ENCODE measurements around the gene FEM1A. TPM values are rescaled to one million over a fixed set of nuclear protein-coding genes. Genes with fewer than 3 reads are reported as not detected.
A peak's percentile ranks its signal among the peaks of the same experiment; 100 is the strongest.

FEM1A gene
- total and polyA plus RNA-seq, 4 experiments from 2014 or later = 1.3 to 16.7 (median 9.9) TPM

DNA sequence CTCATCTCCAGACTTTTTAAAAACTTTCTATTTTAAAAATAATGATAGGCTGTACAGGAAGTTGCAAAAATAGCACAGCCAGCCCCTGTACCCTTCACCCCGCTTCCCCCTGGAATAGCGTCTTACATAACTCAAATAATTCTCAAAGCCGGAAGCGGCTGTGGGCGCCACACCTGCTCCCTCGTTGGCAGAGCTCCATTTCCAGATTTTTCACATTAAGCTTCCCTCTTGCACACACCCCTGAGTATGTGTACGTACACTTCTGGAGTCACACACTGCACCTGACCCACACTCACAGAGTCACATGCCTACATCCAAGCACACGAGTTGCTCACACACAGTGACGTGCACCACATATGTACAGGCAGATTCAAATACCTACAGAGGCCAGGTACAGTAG is 42.9 kb upstream of the FEM1A start:
- Histone ChIP-seq H3K27me3 (ENCODE audit: insufficient read depth, low read length) (peaks cover 12% of the 10 kb centered on the region), H3K27ac (ENCODE audit: low read depth, low read length) (no peak overlapping the region), H3K4me3 (ENCODE audit: low read length in 2 of 2) (no peak overlapping the region), H3K9me3 (ENCODE audit: control insufficient read depth in 1 of 2, low read length in 2 of 2) (no peaks in the 10 kb centered on the region), H3K4me1 (ENCODE audit: insufficient read depth, low read length) (no peaks in the 10 kb centered on the region), H3K36me3 (ENCODE audit: insufficient read depth, low read length) (no peaks in the 10 kb centered on the region)
- ChIA-PET POLR2A (ENCODE audit: partially characterized antibody) (no interaction called here), CTCF (ENCODE audit: partially characterized antibody) (interaction anchor here (0.6 to 0.9 kb wide), 2 partner anchors 43 to 61 kb away, joined by 3 to 4 read pairs; partner anchors contain the start of gene FEM1A)
- H3K27me3 Mint-ChIP-seq = peaks cover 12 to 20% of the 10 kb centered on the region in 2 donors
- DNase-seq = no peak
- H3K9me3 Mint-ChIP-seq = peaks cover 0 to 2% (median 0%) of the 10 kb centered on the region in 8 donors
- intact Hi-C loops (cut with micrococcal nuclease) = no loop called here
- no peak overlapping the region for H3K27ac Mint-ChIP-seq
- no peak overlapping the region for H3K4me3 Mint-ChIP-seq
- peaks cover 0 to 3% of the 10 kb centered on the region in 2 donors for H3K36me3 Mint-ChIP-seq
- peaks cover 0 to 3% (median 0%) of the 10 kb centered on the region in 4 donors for H3K4me1 Mint-ChIP-seq

DNA sequence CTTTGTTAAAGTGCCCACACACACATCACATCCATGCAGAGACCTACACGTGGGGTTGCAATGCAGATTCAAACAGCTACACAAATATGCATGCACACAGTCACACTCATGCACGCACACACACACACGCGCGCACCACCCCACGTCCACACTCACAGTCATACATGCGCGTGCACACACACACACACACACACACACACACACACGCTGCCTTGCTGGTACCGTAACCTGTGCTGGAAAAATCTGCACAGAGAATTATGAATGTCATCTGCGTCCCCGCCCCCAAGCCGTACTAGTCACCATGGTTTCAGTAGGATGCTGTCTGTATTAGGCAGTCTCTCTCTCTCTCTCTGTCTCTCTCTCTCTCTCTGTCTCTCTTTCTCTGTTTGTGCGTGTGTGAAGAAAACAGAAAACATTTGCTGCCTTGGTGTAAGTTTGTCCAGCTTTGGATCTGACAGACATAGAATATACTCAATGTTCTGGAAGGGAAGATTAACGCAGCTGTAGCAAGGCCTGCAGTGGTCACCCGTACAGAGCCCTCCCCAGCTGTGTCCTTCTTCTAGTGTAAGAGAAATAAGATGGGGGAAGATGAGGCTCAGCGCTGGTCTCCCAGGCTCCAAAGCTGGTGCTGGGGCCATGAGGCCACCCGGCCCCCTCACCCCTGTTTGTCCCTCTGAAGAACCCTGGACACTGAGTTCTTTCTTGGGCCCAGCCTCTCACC is 41.5 kb upstream of the FEM1A start:
- Histone ChIP-seq H3K36me3 (ENCODE audit: insufficient read depth, low read length) (no peaks in the 10 kb centered on the region), H3K4me3 (ENCODE audit: low read length in 2 of 2) (no peak overlapping the region), H3K9me3 (ENCODE audit: control insufficient read depth in 1 of 2, low read length in 2 of 2) (no peaks in the 10 kb centered on the region), H3K4me1 (ENCODE audit: insufficient read depth, low read length) (no peaks in the 10 kb centered on the region), H3K27me3 (ENCODE audit: insufficient read depth, low read length) (peaks cover 12% of the 10 kb centered on the region), H3K27ac (ENCODE audit: low read depth, low read length) (no peak overlapping the region)
- Mint-ChIP-seq H3K4me3 (no peak overlapping the region), H3K9me3 (peaks cover 0 to 2% (median 0%) of the 10 kb centered on the region in 8 donors), H3K27me3 (peaks cover 14 to 20% of the 10 kb centered on the region in 2 donors), H3K36me3 (peaks cover 0 to 3% of the 10 kb centered on the region in 2 donors), H3K4me1 (peaks cover 0 to 3% (median 0%) of the 10 kb centered on the region in 4 donors), H3K27ac (no peak overlapping the region)
- POLR2A ChIA-PET (ENCODE audit: partially characterized antibody) = no interaction called here
- DNase-seq = no peak
- CTCF ChIA-PET (ENCODE audit: partially characterized antibody) = interaction anchor here (1.1 kb wide), 1 partner anchor 9 kb away, joined by 3 read pairs; no protein-coding TSS in a partner anchor
- intact Hi-C loops (cut with micrococcal nuclease) = no loop called here

DNA sequence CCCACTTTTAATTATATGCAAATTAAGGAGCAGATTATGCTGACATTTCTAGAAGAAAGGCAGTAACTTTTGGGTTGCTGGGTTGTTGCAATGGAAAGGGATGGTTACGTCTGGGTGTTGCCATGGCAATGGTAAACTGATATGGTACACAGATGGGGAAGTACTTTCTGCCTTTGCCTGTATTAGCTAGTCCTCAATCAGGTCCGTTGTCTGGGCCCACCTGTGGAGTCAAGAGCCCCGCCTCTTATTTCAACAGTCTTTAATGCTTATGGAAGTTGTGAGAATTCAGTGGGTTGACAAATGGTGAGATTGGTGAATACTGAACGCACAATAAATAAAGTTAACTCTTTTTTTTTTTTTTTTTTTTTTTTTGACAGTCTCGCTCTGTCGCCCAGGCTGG is 37.3 kb upstream of the FEM1A start:
- H3K9me3 Mint-ChIP-seq = peaks cover 0 to 4% (median 0%) of the 10 kb centered on the region in 8 donors
- no peak overlapping the region for H3K4me3 Mint-ChIP-seq
- H3K27ac Mint-ChIP-seq = no peak overlapping the region
- H3K27me3 ChIP-seq (ENCODE audit: insufficient read depth, low read length) = peaks cover under 1% of the 10 kb centered on the region
- H3K4me3 ChIP-seq (ENCODE audit: low read length in 2 of 2) = no peak overlapping the region
- H3K4me1 Mint-ChIP-seq = peaks cover 0 to 2% (median 2%) of the 10 kb centered on the region in 4 donors
- H3K4me1 ChIP-seq (ENCODE audit: insufficient read depth, low read length) = no peaks in the 10 kb centered on the region
- H3K27me3 Mint-ChIP-seq = peaks cover 7 to 10% of the 10 kb centered on the region in 2 donors
- peak in 1 of 5 donors; percentile 6 for DNase-seq
- CTCF ChIA-PET (ENCODE audit: partially characterized antibody) = no interaction called here
- H3K9me3 ChIP-seq (ENCODE audit: control insufficient read depth in 1 of 2, low read length in 2 of 2) = no peaks in the 10 kb centered on the region
- no peaks in the 10 kb centered on the region for H3K36me3 ChIP-seq (ENCODE audit: insufficient read depth, low read length)
- POLR2A ChIA-PET (ENCODE audit: partially characterized antibody) = no interaction called here
- intact Hi-C loops (cut with micrococcal nuclease) = no loop called here
- no peaks in the 10 kb centered on the region for H3K36me3 Mint-ChIP-seq
- H3K27ac ChIP-seq (ENCODE audit: low read depth, low read length) = no peak overlapping the region

DNA sequence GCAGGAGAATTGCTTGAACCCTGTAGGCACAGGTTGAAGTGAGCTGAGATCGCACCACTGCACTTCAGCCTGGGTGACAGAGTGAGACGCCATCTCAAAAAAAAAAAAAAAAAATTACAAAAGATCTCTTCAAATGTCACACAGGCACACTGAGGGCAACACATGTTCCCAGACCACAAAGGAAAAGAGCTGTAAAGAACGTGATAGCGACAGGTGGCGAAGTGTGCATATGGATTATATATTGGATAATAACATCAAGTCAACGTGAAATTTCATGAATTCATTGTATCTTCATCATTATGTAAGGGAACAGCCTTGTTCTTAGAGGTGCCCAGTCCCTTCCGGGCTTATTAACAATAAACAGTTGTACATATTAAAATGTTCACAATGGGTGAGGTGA is 36.1 kb upstream of the FEM1A start:
- intact Hi-C loops (cut with micrococcal nuclease) = no loop called here
- Mint-ChIP-seq H3K27ac (no peak overlapping the region), H3K4me3 (no peak overlapping the region), H3K9me3 (peaks cover 0 to 4% (median 0%) of the 10 kb centered on the region in 8 donors), H3K36me3 (no peaks in the 10 kb centered on the region), H3K4me1 (peaks cover 0 to 12% (median 8%) of the 10 kb centered on the region in 4 donors), H3K27me3 (peaks cover 5 to 9% of the 10 kb centered on the region in 2 donors)
- Histone ChIP-seq H3K27me3 (ENCODE audit: insufficient read depth, low read length) (peaks cover 4% of the 10 kb centered on the region), H3K36me3 (ENCODE audit: insufficient read depth, low read length) (no peaks in the 10 kb centered on the region), H3K27ac (ENCODE audit: low read depth, low read length) (no peak overlapping the region), H3K4me1 (ENCODE audit: insufficient read depth, low read length) (peaks cover 7% of the 10 kb centered on the region), H3K9me3 (ENCODE audit: control insufficient read depth in 1 of 2, low read length in 2 of 2) (no peaks in the 10 kb centered on the region), H3K4me3 (ENCODE audit: low read length in 2 of 2) (no peak overlapping the region)
- DNase-seq = no peak
- POLR2A ChIA-PET (ENCODE audit: partially characterized antibody) = no interaction called here
- CTCF ChIA-PET (ENCODE audit: partially characterized antibody) = no interaction called here

DNA sequence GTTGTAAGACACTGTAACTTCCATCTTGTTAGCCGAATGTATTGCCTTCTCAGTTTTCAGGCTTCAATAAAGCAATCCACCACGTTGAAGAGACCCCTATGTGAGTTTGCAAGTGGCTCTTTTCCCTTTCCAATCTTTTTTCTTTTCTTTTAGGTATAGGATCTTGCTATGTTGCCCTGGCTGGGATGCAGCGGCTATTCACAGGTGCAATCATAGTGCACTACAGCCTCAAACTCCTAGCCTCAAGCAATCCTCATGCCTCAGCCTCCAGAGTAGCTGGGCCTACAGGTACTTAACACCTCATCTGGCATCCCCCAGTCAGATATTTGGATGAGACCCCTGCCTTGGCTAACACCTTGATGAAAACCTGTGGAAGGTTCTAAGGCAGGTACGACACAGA is 33.5 kb upstream of the FEM1A start:
- ChIA-PET CTCF (ENCODE audit: partially characterized antibody) (no interaction called here), POLR2A (ENCODE audit: partially characterized antibody) (no interaction called here)
- Mint-ChIP-seq H3K27ac (no peak overlapping the region), H3K9me3 (peaks cover 0 to 4% (median 0%) of the 10 kb centered on the region in 8 donors), H3K36me3 (no peaks in the 10 kb centered on the region), H3K4me1 (peaks cover 0 to 14% (median 8%) of the 10 kb centered on the region in 4 donors), H3K27me3 (peaks cover 12 to 17% of the 10 kb centered on the region in 2 donors), H3K4me3 (no peak overlapping the region)
- intact Hi-C loops (cut with micrococcal nuclease) = no loop called here
- H3K4me1 ChIP-seq (ENCODE audit: insufficient read depth, low read length) = peaks cover 7% of the 10 kb centered on the region
- no peaks in the 10 kb centered on the region for H3K9me3 ChIP-seq (ENCODE audit: control insufficient read depth in 1 of 2, low read length in 2 of 2)
- H3K27me3 ChIP-seq (ENCODE audit: insufficient read depth, low read length) = peaks cover 7% of the 10 kb centered on the region
- H3K4me3 ChIP-seq (ENCODE audit: low read length in 2 of 2) = no peak overlapping the region
- no peaks in the 10 kb centered on the region for H3K36me3 ChIP-seq (ENCODE audit: insufficient read depth, low read length)
- no peak for DNase-seq
- no peak overlapping the region for H3K27ac ChIP-seq (ENCODE audit: low read depth, low read length)

DNA sequence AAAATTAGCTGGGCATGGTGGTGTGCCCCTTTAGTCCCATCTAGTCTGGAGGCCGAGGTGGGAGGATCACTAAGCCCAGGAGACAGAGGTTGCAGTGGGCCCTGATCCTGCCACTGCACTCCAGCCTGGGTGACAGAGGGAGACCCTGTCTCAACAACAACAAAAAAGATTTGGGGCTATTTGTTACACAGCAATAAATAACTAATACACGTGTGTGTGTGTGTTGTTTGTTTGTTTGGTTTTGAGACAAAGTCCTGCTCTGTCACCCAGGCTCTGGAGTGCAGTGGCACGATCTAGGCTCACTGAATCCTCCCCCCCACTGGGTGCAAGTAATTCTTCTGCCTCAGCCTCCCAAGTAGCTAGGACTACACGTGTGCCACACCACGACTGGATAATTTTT is 32.9 kb upstream of the FEM1A start:
- Histone ChIP-seq H3K36me3 (ENCODE audit: insufficient read depth, low read length) (no peaks in the 10 kb centered on the region), H3K27me3 (ENCODE audit: insufficient read depth, low read length) (peaks cover 7% of the 10 kb centered on the region), H3K4me1 (ENCODE audit: insufficient read depth, low read length) (peaks cover 7% of the 10 kb centered on the region), H3K9me3 (ENCODE audit: control insufficient read depth in 1 of 2, low read length in 2 of 2) (no peaks in the 10 kb centered on the region), H3K27ac (ENCODE audit: low read depth, low read length) (no peak overlapping the region), H3K4me3 (ENCODE audit: low read length in 2 of 2) (no peak overlapping the region)
- POLR2A ChIA-PET (ENCODE audit: partially characterized antibody) = no interaction called here
- Mint-ChIP-seq H3K36me3 (no peaks in the 10 kb centered on the region), H3K4me3 (peak overlapping the region in 2 of 8 donors; percentile 57 to 66), H3K27ac (no peak overlapping the region), H3K9me3 (peaks cover 0 to 4% (median 0%) of the 10 kb centered on the region in 8 donors), H3K4me1 (peaks cover 0 to 14% (median 8%) of the 10 kb centered on the region in 4 donors), H3K27me3 (peaks cover 13 to 22% of the 10 kb centered on the region in 2 donors)
- CTCF ChIA-PET (ENCODE audit: partially characterized antibody) = no interaction called here
- intact Hi-C loops (cut with micrococcal nuclease) = no loop called here
- DNase-seq = no peak

DNA sequence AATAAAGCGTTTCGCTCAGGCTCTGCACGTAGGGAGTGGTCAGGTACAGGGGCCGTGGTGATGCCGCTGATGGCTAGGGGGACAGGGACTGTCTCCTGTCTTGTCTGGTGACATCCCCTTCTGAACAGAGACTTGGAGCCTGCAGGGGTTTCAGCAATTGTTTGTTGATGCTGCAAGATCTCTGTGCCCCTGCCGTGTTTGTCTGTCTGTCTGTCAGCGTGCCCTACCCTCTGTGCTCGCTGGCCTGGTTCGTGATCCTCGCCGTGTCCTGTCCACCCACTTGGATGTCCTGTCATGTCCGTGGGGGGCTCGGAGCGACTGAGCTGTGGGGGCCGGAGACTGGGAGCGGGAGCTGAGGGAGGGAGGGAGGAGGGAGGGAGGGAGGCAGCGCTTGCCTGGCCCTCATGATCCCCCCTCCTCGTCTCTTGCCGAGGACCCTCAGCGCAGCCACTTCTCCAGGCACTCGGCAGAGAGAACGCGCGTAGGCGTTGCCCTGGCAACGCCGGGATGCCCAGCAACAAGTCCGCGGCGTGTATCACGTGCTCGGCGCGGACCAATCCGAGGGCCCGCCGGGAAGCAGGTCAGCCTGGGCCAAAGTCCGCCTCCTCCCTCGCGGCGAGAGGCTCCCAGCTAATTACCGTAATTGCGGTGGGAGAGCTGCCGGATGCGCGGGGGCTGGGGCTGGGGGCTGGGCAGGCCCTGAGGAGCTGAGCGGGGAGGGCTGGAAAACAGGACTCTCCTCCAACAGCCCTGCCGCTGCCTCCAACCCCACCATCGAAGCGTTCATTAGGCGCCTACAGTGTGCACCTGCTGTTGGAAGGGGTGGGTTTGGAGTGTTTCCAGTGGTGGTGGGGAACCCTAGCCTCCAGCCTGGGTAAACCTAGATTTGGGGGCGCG is 31.9 kb upstream of the FEM1A start:
- ChIA-PET POLR2A (ENCODE audit: partially characterized antibody) (no interaction called here), CTCF (ENCODE audit: partially characterized antibody) (no interaction called here)
- peaks cover 0 to 14% (median 8%) of the 10 kb centered on the region in 4 donors for H3K4me1 Mint-ChIP-seq
- Histone ChIP-seq H3K27ac (ENCODE audit: low read depth, low read length) (no peak overlapping the region), H3K9me3 (ENCODE audit: control insufficient read depth in 1 of 2, low read length in 2 of 2) (no peaks in the 10 kb centered on the region), H3K4me1 (ENCODE audit: insufficient read depth, low read length) (peaks cover 7% of the 10 kb centered on the region), H3K36me3 (ENCODE audit: insufficient read depth, low read length) (no peaks in the 10 kb centered on the region), H3K4me3 (ENCODE audit: low read length in 2 of 2) (peak overlapping the region in 1 of 2 donors; percentile 28), H3K27me3 (ENCODE audit: insufficient read depth, low read length) (peaks cover 7% of the 10 kb centered on the region)
- DNase-seq = peak; percentile 41 to 59 (median 49)
- H3K27me3 Mint-ChIP-seq = peaks cover 11 to 22% of the 10 kb centered on the region in 2 donors
- H3K4me3 Mint-ChIP-seq = peak overlapping the region; percentile 21 to 71 (median 50)
- intact Hi-C loops (cut with micrococcal nuclease) = no loop called here
- H3K36me3 Mint-ChIP-seq = no peaks in the 10 kb centered on the region
- peak overlapping the region in 2 of 7 donors; percentile 41 to 64 for H3K27ac Mint-ChIP-seq
- H3K9me3 Mint-ChIP-seq = peaks cover 0 to 4% (median 0%) of the 10 kb centered on the region in 8 donors
